ENCODE data around the gene TSHR.
"Not testable (repeated sequence)": the region's sequence is repeated elsewhere in the genome, so short reads cannot be mapped to it uniquely, and the experiment has no call there.

TSHR gene

DNA sequence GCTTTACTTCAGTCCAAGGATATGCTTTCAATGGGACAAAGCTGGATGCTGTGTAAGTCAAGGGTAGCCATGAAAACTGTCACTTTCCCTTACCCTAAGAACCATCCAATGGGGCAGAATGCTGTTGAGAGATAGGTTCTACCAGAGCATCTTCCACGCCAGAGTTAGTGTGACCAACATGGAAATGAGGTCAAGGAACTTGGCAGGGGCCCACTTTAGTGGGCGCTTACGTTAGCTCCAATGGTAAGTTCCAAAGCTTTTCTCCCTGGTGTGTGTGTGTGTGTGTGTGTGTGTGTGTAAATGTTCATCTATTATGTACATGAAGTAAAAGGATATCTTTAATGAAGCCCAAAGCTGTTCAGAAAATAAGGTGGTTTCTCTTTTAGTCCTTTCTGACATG, 141.2 kb downstream of the TSHR start:
- TF ChIP-seq CTCF (IDR thresholded peaks at IDR 0.05; ENCODE audit: extremely low read depth, missing control alignments), result no peak

GRCh38 chr14:81102217-81102616, 146.8 kb downstream of the TSHR start:
- no peak for TF ChIP-seq CTCF (IDR thresholded peaks at IDR 0.05; ENCODE audit: extremely low read depth, missing control alignments)
- DNase-seq (ENCODE audit: low spot score), result no peak

More for the DNA sequence above, 141.2 kb downstream of the TSHR start:
- no peak for DNase-seq (ENCODE audit: low spot score)

- TF ChIP-seq CTCF (IDR thresholded peaks at IDR 0.05; ENCODE audit: extremely low read depth, missing control alignments), result no peak
- no peak for DNase-seq (ENCODE audit: low spot score)
Measured at GRCh38 chr14:81103443-81103842, 148.0 kb downstream of the TSHR start.

GRCh38 chr14:81105378-81105777, 150.0 kb downstream of the TSHR start:
- no peak for TF ChIP-seq CTCF (IDR thresholded peaks at IDR 0.05; ENCODE audit: extremely low read depth, missing control alignments)
- no peak for DNase-seq (ENCODE audit: low spot score)

DNA sequence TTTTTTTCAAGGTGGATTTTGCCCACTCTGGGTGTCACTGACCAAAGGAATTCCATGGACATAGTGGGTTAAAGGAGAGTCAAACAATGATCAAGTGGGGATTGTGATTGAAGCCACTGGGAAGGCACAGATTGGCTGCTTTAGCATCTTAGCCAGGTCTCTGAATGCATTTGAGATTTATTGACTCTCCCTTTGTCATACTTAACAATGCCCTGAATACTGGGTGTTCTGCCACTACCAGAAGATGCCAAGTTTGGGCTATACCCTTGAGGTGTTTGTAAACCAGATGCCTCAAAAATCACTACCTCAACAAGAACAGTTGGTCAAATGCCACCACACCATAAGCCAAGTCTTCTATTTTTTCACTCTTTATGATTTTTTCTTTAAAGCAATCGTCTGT, 150.5 kb downstream of the TSHR start:
- DNase-seq (ENCODE audit: low spot score), result no peak
- no peak for TF ChIP-seq CTCF (IDR thresholded peaks at IDR 0.05; ENCODE audit: extremely low read depth, missing control alignments)

- TF ChIP-seq CTCF (IDR thresholded peaks at IDR 0.05; ENCODE audit: extremely low read depth, missing control alignments), result no peak
- DNase-seq (ENCODE audit: low spot score), result no peak
Measured at GRCh38 chr14:81110186-81110585, 154.8 kb downstream of the TSHR start.

GRCh38 chr14:81113176-81113575, 157.8 kb downstream of the TSHR start:
- DNase-seq (ENCODE audit: low spot score), result no peak
- no peak for TF ChIP-seq CTCF (IDR thresholded peaks at IDR 0.05; ENCODE audit: extremely low read depth, missing control alignments)

DNA sequence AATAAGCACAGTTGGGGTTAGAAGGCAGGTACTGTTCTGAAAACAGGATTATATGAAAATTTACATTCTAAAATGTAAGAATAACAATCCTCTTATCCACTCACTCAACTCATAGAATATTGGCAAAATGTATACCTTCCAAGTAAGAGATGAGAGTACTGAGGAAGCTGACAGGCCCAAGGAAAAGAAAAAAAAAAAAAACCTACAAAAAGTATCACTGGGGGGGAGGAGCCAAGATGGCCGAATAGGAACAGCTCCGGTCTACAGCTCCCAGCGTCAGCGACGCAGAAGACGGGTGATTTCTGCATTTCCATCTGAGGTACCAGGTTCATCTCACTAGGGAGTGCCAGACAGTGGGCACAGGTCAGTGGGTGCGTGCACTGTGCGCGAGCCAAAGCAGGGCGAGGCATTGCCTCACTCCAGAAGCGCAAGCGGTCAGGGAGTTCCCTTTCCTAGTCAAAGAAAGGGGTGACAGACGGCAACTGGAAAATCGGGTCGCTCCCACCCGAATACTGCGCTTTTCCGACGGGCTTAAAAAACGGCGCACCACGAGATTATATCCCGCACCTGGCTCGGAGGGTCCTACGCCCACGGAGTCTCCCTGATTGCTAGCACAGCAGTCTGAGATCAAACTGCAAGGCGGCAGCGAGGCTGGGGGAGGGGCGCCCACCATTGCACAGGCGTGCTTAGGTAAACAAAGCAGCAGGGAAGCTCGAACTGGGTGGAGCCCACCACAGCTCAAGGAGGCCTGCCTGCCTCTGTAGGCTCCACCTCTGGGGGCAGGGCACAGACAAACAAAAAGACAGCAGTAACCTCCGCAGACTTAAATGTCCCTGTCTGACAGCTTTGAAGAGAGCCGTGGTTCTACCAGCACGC, 158.8 kb downstream of the TSHR start:
- not testable (repeated sequence) for DNase-seq (ENCODE audit: low spot score)
